ENCODE data around the gene TRPM3.

DNA sequence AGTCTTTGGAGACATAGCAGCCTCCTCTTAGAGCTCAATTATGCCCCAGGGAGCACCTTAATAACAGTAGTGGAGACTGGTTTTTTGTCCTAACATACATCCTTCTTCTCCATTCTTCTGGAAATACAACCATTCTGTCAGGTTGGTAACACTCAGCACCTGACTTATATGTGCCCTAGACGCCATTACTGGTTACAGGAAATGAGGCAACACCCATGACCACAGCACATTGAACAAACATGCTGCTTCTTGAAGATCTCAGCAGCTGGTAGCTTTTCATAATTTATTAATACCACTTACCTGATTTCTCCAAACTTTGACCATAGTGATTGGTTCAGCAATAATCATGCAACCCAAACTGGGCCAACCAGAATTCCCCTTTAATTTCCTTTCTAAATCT, 25.1 kb upstream of the TRPM3 start:
- TF ChIP-seq EZH2 (IDR thresholded peaks at IDR 0.05; ENCODE audit: borderline replicate concordance, insufficient read depth, low read depth, low read length, poor library complexity, severe bottlenecking): no peak
- TF ChIP-seq, protein P1, sequence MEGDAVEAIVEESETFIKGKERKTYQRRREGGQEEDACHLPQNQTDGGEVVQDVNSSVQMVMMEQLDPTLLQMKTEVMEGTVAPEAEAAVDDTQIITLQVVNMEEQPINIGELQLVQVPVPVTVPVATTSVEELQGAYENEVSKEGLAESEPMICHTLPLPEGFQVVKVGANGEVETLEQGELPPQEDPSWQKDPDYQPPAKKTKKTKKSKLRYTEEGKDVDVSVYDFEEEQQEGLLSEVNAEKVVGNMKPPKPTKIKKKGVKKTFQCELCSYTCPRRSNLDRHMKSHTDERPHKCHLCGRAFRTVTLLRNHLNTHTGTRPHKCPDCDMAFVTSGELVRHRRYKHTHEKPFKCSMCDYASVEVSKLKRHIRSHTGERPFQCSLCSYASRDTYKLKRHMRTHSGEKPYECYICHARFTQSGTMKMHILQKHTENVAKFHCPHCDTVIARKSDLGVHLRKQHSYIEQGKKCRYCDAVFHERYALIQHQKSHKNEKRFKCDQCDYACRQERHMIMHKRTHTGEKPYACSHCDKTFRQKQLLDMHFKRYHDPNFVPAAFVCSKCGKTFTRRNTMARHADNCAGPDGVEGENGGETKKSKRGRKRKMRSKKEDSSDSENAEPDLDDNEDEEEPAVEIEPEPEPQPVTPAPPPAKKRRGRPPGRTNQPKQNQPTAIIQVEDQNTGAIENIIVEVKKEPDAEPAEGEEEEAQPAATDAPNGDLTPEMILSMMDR (IDR thresholded peaks at IDR 0.05): no peak
